Activated T-cell treated with anti-CD3 and anti-CD28 coated beads for 48 hours (primary cell): ENCODE results near the gene SLC15A1.
"Not testable (repeated sequence)": the region's sequence is repeated elsewhere in the genome, so short reads cannot be mapped to it uniquely, and the experiment has no call there.

Experiments
- DNase-seq: peaks from one replicate; pipeline ENCODE4 v3.0.0-alpha.2; 2020; ENCODE audit warnings: low read depth

The SLC15A1 gene

GRCh38 chr13:98781045-98781444 is 28.6 kb upstream of the SLC15A1 start:
- DNase-seq, result no peak

GRCh38 chr13:98780451-98780850 is 28.0 kb upstream of the SLC15A1 start:
- no peak for DNase-seq

GRCh38 chr13:98779695-98780094 is 27.2 kb upstream of the SLC15A1 start:
- DNase-seq, result no peak

- DNase-seq, result no peak
These were observed 26.3 kb upstream of the SLC15A1 start for GRCh38 chr13:98778749-98779148.

- DNase-seq, result no peak
These were observed 24.2 kb upstream of the SLC15A1 start for GRCh38 chr13:98776644-98777043.

GRCh38 chr13:98775844-98776598 is 23.5 kb upstream of the SLC15A1 start:
- DNase-seq, result no peak

- DNase-seq, result no peak
These were observed 22.9 kb upstream of the SLC15A1 start for GRCh38 chr13:98775386-98775785.

GRCh38 chr13:98774776-98775175 is 22.3 kb upstream of the SLC15A1 start:
- DNase-seq, result no peak

GRCh38 chr13:98773921-98774320 is 21.4 kb upstream of the SLC15A1 start:
- no peak for DNase-seq

- DNase-seq, result no peak
These were observed 20.5 kb upstream of the SLC15A1 start for GRCh38 chr13:98772794-98773452.

GRCh38 chr13:98771838-98772611 is 19.6 kb upstream of the SLC15A1 start:
- no peak for DNase-seq

GRCh38 chr13:98769736-98770135 is 17.3 kb upstream of the SLC15A1 start:
- no peak for DNase-seq

GRCh38 chr13:98768522-98768921 is 16.1 kb upstream of the SLC15A1 start:
- no peak for DNase-seq

- DNase-seq, result no peak
These were observed 14.2 kb upstream of the SLC15A1 start for GRCh38 chr13:98766697-98767096.

- no peak for DNase-seq
These were observed 13.6 kb upstream of the SLC15A1 start for GRCh38 chr13:98765996-98766519.

GRCh38 chr13:98761986-98762616 is 9.6 kb upstream of the SLC15A1 start:
- no peak for DNase-seq

- no peak for DNase-seq
These were observed 8.9 kb upstream of the SLC15A1 start for GRCh38 chr13:98761126-98761985.

GRCh38 chr13:98755729-98756128 is 3.3 kb upstream of the SLC15A1 start:
- DNase-seq, result no peak

GRCh38 chr13:98755116-98755515 is 2.6 kb upstream of the SLC15A1 start:
- DNase-seq, result no peak

GRCh38 chr13:98754468-98754867 is 2.0 kb upstream of the SLC15A1 start:
- not testable (repeated sequence) for DNase-seq

- DNase-seq, result no peak
These were observed 508 bp downstream of the SLC15A1 start for GRCh38 chr13:98751861-98752466.
